Mucosa of descending colon (tissue), 3 donors: ENCODE results near the gene PRR5. TPM values are rescaled to one million over a fixed set of nuclear protein-coding genes. Genes with fewer than 3 reads are reported as not detected.

Experiments
- ATAC-seq: fragments of 200-7000 bp; cut with Tn5 transposase; one replicate; pipeline ENCODE4 v1.9.1; 2020; ENCODE audit warnings: mild to moderate bottlenecking, moderate library complexity
- DNase-seq, 3 donors: peaks; one replicate each; pipeline ENCODE4 v3.0.0-alpha.2; 2020
- H3K36me3 ChIP-seq: fragments of 200-600 bp; one replicate; pipeline ENCODE4 v1.8.0; 2021; ENCODE audit warnings: low read depth, mild to moderate bottlenecking
- H3K4me1 ChIP-seq: fragments of 200-600 bp; one replicate; pipeline ENCODE4 v1.8.0; 2021; ENCODE audit warnings: low read depth, mild to moderate bottlenecking
- H3K4me3 ChIP-seq: fragments of 200-600 bp; one replicate; pipeline ENCODE4 v1.8.0; 2021; ENCODE audit warnings: mild to moderate bottlenecking
- H3K9me3 ChIP-seq: fragments of 200-600 bp; one replicate; pipeline ENCODE4 v1.8.0; 2021; ENCODE audit warnings: mild to moderate bottlenecking
- intact Hi-C, 2 donors: fragments of 100-400 bp; cut with DNase I in 1 of 2; cut with micrococcal nuclease in 1 of 2; formaldehyde crosslinking; loops; one replicate each; pipeline versions ENCODE4 v1.11.0 to v1.11.1; 2022; cut with DNase I, micrococcal nuclease
- total RNA-seq, 3 donors: library from RNA; stranded (reverse); fragmentation: NEBNext Ultra II Directional in 2 of 3; extraction: Animal tissue kit (Norgen Biotek cat#: 25700) in 2 of 3; gene quantifications; one replicate each; pipeline versions ENCODE4 v1.2.1 to v1.2.4, GENCODE V29; 2021 to 2023
- TF ChIP-seq, protein P1 (sequence below): fragments of 200-600 bp; IDR thresholded peaks from one replicate; pipeline ENCODE4 v1.8.0; 2022; ENCODE audit warnings: antibody characterized with exemption, mild to moderate bottlenecking
- donor health status: DM: no; HTN: no; CAD: no; lungs with moderate emphysema.
- donor health status: DM: no; HTN: no; CAD: no.
- donor health status: DM: no; HTN: yes; CAD: no.

The PRR5 gene
- total RNA-seq, 3 donors from 2014 or later, result 21.8 to 46.2 (median 35.1) TPM

DNA sequence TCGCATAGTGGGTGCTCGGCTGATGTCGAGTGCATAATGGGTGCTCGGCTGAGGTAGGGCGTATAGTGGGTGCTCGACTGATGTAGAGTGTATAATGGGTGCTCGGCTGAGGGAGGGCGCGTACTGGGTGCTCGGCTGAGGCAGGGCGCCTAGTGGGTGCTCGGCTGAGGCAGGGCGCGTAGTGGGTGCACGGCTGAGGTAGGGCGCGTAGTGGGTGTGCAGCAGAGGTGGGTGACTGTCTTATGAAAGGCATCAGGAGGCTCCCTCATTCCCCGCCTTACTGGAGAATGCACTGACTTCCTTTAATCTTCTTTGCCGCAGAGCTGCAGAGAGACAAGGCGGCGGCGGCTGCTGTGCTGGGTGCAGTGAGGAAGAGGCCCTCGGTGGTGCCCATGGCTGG is 84.1 kb downstream of the PRR5 start:
- Histone ChIP-seq H3K36me3 (no peaks in the 10 kb centered on the region), H3K4me1 (no peaks in the 10 kb centered on the region), H3K4me3 (no peak overlapping the region), H3K9me3 (no peaks in the 10 kb centered on the region)
- ATAC-seq (no peak), DNase-seq (no peak)
- intact Hi-C loops, result no loop called here
- TF ChIP-seq, protein P1, sequence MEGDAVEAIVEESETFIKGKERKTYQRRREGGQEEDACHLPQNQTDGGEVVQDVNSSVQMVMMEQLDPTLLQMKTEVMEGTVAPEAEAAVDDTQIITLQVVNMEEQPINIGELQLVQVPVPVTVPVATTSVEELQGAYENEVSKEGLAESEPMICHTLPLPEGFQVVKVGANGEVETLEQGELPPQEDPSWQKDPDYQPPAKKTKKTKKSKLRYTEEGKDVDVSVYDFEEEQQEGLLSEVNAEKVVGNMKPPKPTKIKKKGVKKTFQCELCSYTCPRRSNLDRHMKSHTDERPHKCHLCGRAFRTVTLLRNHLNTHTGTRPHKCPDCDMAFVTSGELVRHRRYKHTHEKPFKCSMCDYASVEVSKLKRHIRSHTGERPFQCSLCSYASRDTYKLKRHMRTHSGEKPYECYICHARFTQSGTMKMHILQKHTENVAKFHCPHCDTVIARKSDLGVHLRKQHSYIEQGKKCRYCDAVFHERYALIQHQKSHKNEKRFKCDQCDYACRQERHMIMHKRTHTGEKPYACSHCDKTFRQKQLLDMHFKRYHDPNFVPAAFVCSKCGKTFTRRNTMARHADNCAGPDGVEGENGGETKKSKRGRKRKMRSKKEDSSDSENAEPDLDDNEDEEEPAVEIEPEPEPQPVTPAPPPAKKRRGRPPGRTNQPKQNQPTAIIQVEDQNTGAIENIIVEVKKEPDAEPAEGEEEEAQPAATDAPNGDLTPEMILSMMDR, result no peak

DNA sequence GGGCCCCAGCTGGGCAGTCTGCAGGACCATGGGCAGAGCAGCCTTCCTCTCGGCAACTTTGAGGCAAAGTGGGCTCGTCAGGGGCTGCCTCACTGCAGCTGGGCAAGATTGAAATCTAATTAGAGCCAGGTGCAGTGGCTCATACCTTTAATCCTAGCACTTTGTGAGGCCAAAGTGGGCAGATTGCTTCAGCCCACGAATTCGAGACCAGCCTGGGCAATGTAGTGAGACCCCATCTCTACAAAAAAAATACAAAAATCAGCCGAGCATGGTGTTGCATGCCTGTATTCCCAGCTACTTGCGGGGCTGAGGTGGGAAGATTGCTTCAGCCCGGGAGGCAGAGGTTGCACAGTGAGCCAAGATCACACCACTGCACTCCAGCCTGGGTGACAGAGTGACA is 84.6 kb downstream of the PRR5 start:
- DNase-seq (no peak), ATAC-seq (no peak)
- TF ChIP-seq, protein P1, result no peak
- Histone ChIP-seq H3K4me3 (no peak overlapping the region), H3K9me3 (no peaks in the 10 kb centered on the region), H3K4me1 (no peaks in the 10 kb centered on the region), H3K36me3 (no peaks in the 10 kb centered on the region)
- intact Hi-C loops, result no loop called here

Other genes starting within 250 kb of the PRR5 start
- 10 to 100 TPM; 18.7 to 33.0 (median 22.4) TPM for gene RTL6, start 204.0 kb upstream of the PRR5 start, total RNA-seq
- 10 to 100 TPM; 25.0 to 74.6 (median 43.7) TPM for gene ARHGAP8, start 50.4 kb downstream of the PRR5 start, total RNA-seq